PC-3 (cell line): Measurements from ENCODE around the gene TFB2M. TPM values are rescaled to one million over a fixed set of nuclear protein-coding genes. Genes with fewer than 3 reads are reported as not detected.
A peak's percentile ranks its signal among the peaks of the same experiment; 100 is the strongest.
"Not testable (repeated sequence)": the region's sequence is repeated elsewhere in the genome, so short reads cannot be mapped to it uniquely, and the experiment has no call there.

Source experiments
- ATAC-seq: fragments of 200-7000 bp; cut with Tn5 transposase; 2 replicates; pipeline ENCODE4 v1.9.1; 2020; ENCODE audit warnings: mild to moderate bottlenecking, moderate library complexity
- BruUV-seq: library from RNA; stranded (reverse); fragments of 400-500 nt; replicated peaks from 2 replicates; lab custom pipeline; 2021; lab: Mats Ljungman, UMichigan
- CTCF ChIA-PET: fragments of 300-600 bp; sonication (Branson Sonifier 250); formaldehyde crosslinking; loops from one replicate; lab custom pipeline; 2022; ENCODE audit warnings: antibody characterized with exemption; lab: Charles Lee
- POLR2A ChIA-PET: fragments of 300-600 bp; sonication (Branson Sonifier 250); formaldehyde crosslinking; loops from one replicate; lab custom pipeline; 2022; ENCODE audit warnings: antibody characterized with exemption; ENCODE audit not compliant: unreplicated experiment; lab: Charles Lee
- DNase-seq: peaks from one replicate; pipeline ENCODE4 v3.0.0-alpha.2; 2015
- H2AFZ ChIP-seq: fragments of 300-600 bp; sonication (generic); 2 replicates; pipeline ENCODE4 v1.6.0; 2016; ENCODE audit warnings: antibody characterized with exemption, low read length
- H3F3A ChIP-seq: fragments of 300-600 bp; sonication (generic); one replicate; pipeline ENCODE4 v1.6.0; 2017; ENCODE audit warnings: antibody characterized with exemption, low read length, control low read depth, mild to moderate bottlenecking; ENCODE audit not compliant: unreplicated experiment
- H3K27ac ChIP-seq: fragments of 300-600 bp; sonication (generic); 2 replicates; pipeline ENCODE4 v1.5.1; 2016; ENCODE audit warnings: mild to moderate bottlenecking, low read length
- H3K27me3 ChIP-seq: fragments of 300-600 bp; sonication (generic); 2 replicates; pipeline ENCODE4 v1.6.1; 2016; ENCODE audit warnings: low read length, mixed read lengths
- H3K36me3 ChIP-seq: fragments of 300-600 bp; sonication (generic); 2 replicates; pipeline ENCODE4 v1.6.1; 2016; ENCODE audit warnings: low read depth, mixed run types, low read length, mixed read lengths
- H3K4me1 ChIP-seq: fragments of 300-600 bp; sonication (generic); 2 replicates; pipeline ENCODE4 v1.5.1; 2016; ENCODE audit warnings: low read length; ENCODE audit not compliant: insufficient read depth
- H3K4me2 ChIP-seq: fragments of 300-600 bp; sonication (generic); 2 replicates; pipeline ENCODE4 v1.6.0; 2016; ENCODE audit warnings: low read length
- H3K4me3 ChIP-seq: fragments of 300-600 bp; sonication (generic); 2 replicates; pipeline ENCODE4 v1.5.1; 2016; ENCODE audit warnings: mild to moderate bottlenecking, low read length, mixed read lengths
- H3K79me2 ChIP-seq: fragments of 300-600 bp; sonication (generic); 2 replicates; pipeline ENCODE4 v1.6.1; 2017; ENCODE audit warnings: low read length, mixed read lengths
- H3K9ac ChIP-seq: fragments of 300-600 bp; sonication (generic); 2 replicates; pipeline ENCODE4 v1.6.0; 2016; ENCODE audit warnings: mild to moderate bottlenecking, low read length
- H3K9me2 ChIP-seq: fragments of 300-600 bp; sonication (generic); replicated peaks from 2 replicates; pipeline ENCODE4 v1.6.1; 2016; ENCODE audit warnings: mixed run types, low read length, mixed read lengths
- H3K9me3 ChIP-seq: fragments of 300-600 bp; sonication (generic); 2 replicates; pipeline ENCODE4 v1.6.1; 2016; ENCODE audit warnings: low read length, mixed read lengths
- H4K20me1 ChIP-seq: fragments of 300-600 bp; sonication (generic); 2 replicates; pipeline ENCODE4 v1.6.1; 2016; ENCODE audit warnings: low read length, mixed read lengths
- CTCF ChIP-seq: fragments of 300-600 bp; sonication (generic); conservative IDR thresholded peaks from 2 replicates; pipeline ENCODE4 v1.5.1; 2017; ENCODE audit warnings: antibody characterized with exemption, low read depth, mild to moderate bottlenecking, low read length
- EZH2 ChIP-seq: fragments of 300-600 bp; sonication (generic); IDR thresholded peaks from one replicate; pipeline ENCODE4 v1.6.1; 2017; ENCODE audit warnings: antibody characterized with exemption, mild to moderate bottlenecking, low read length; ENCODE audit not compliant: unreplicated experiment
- EZH2phosphoT487 ChIP-seq: fragments of 300-600 bp; sonication (generic); IDR thresholded peaks from 2 replicates; pipeline ENCODE4 v1.6.1; 2018; ENCODE audit warnings: mild to moderate bottlenecking, antibody characterized with exemption, low read length, borderline replicate concordance
- intact Hi-C: fragments of 100-400 bp; cut with micrococcal nuclease; formaldehyde crosslinking; loops from 2 replicates; pipeline ENCODE4 v1.9.0; 2023
- total RNA-seq: library from RNA; depleted of rRNA; stranded (reverse); fragments of >200 nt; gene quantifications from 2 replicates; pipeline ENCODE4 v1.2.3, GENCODE V29; 2014

Gene TFB2M
- total RNA-seq, 1 experiment from 2014 or later, result 47.0 TPM

- CTCF ChIA-PET, result interaction anchor here (0.7 kb wide), 1 partner anchor 159 kb away, joined by 4 read pairs; the partner anchor contains the start of gene SCCPDH
Observed at GRCh38 chr1:246564839-246565750, 966 bp downstream of the TFB2M start.

GRCh38 chr1:246560833-246561232, 5.2 kb downstream of the TFB2M start:
- H3K36me3 ChIP-seq, result peaks cover 30% of the 10 kb centered on the region
- POLR2A ChIA-PET, H3K9me3 ChIP-seq, H3K27ac ChIP-seq, H3K9me2 ChIP-seq, H3K9ac ChIP-seq, CTCF ChIA-PET, ATAC-seq, H3K27me3 ChIP-seq, H3K4me2 ChIP-seq, H3K4me3 ChIP-seq, H3F3A ChIP-seq, BruUV-seq, H3K4me1 ChIP-seq, H2AFZ ChIP-seq: not testable (repeated sequence)
- H4K20me1 ChIP-seq, result peaks cover 14% of the 10 kb centered on the region; the same call in 1 of the 2 replicates
- peaks cover 68% of the 10 kb centered on the region for H3K79me2 ChIP-seq
- peak; percentile 26 for DNase-seq
- intact Hi-C loops, result loop anchor here (10.0 kb wide), 1 partner anchor 194 kb away; no protein-coding TSS in a partner anchor

More at GRCh38 chr1:246564839-246565750, 966 bp downstream of the TFB2M start:
- Histone ChIP-seq H2AFZ (peak overlapping the region; percentile 73; the same call in 1 of the 2 replicates), H3K9me3 (no peaks in the 10 kb centered on the region), H3K9ac (peak overlapping the region; percentile 89), H4K20me1 (peaks cover 14% of the 10 kb centered on the region; the same call in 1 of the 2 replicates), H3K4me1 (peaks cover 28% of the 10 kb centered on the region), H3K27ac (peak overlapping the region; percentile 65), H3K36me3 (peaks cover 6% of the 10 kb centered on the region; the same call in 1 of the 2 replicates), H3K4me3 (peak overlapping the region; percentile 88), H3K9me2 (no peaks in the 10 kb centered on the region), H3F3A (no peaks in the 10 kb centered on the region), H3K79me2 (peaks cover 86% of the 10 kb centered on the region), H3K27me3 (no peaks in the 10 kb centered on the region), H3K4me2 (peak overlapping the region; percentile 94)
- no TSS peak for BruUV-seq
- POLR2A ChIA-PET, result no interaction called here
- intact Hi-C loops, result loop anchor here (10.0 kb wide), 1 partner anchor 190 kb away; no protein-coding TSS in a partner anchor
- DNase-seq (peak; percentile 45), ATAC-seq (no peak)
- no peak for TF ChIP-seq EZH2
- no peak for TF ChIP-seq CTCF
- no peak for TF ChIP-seq EZH2phosphoT487

GRCh38 chr1:246559310-246559709, 6.8 kb downstream of the TFB2M start:
- intact Hi-C loops, result no loop called here
- no peak overlapping the region for H3K4me3 ChIP-seq
- H3F3A ChIP-seq, result no peaks in the 10 kb centered on the region
- no peaks in the 10 kb centered on the region for H3K27me3 ChIP-seq
- peaks cover 36% of the 10 kb centered on the region for H3K36me3 ChIP-seq
- BruUV-seq, result no TSS peak
- H3K79me2 ChIP-seq, result peaks cover 59% of the 10 kb centered on the region
- POLR2A ChIA-PET, result interaction anchor here (0.6 kb wide), 1 partner anchor 132 kb away, joined by 6 read pairs; no protein-coding TSS in a partner anchor
- H3K9me2 ChIP-seq, result no peaks in the 10 kb centered on the region
- H3K9me3 ChIP-seq, result no peaks in the 10 kb centered on the region
- DNase-seq (no peak), ATAC-seq (no peak)
- TF ChIP-seq CTCF (no peak), EZH2phosphoT487 (no peak), EZH2 (no peak)
- CTCF ChIA-PET, result no interaction called here
- H2AFZ ChIP-seq, result no peak overlapping the region
- H4K20me1 ChIP-seq, result peaks cover 6% of the 10 kb centered on the region; the same call in 1 of the 2 replicates
- H3K27ac ChIP-seq, result no peak overlapping the region
- no peak overlapping the region for H3K4me2 ChIP-seq
- peaks cover 6% of the 10 kb centered on the region for H3K4me1 ChIP-seq
- no peak overlapping the region for H3K9ac ChIP-seq
